Measurements from ENCODE around the gene HPS6.
"Not testable (repeated sequence)": the region's sequence is repeated elsewhere in the genome, so short reads cannot be mapped to it uniquely, and the experiment has no call there.

Gene HPS6

GRCh38 chr10:102064868-102065560 lies at the start of gene HPS6:
Gene HPS6, plus strand, starts transcription at chr10:102065349. Its CDS starts 126 bp downstream, at chr10:102065475.
- peak; percentile 97 for DNase-seq

DNA sequence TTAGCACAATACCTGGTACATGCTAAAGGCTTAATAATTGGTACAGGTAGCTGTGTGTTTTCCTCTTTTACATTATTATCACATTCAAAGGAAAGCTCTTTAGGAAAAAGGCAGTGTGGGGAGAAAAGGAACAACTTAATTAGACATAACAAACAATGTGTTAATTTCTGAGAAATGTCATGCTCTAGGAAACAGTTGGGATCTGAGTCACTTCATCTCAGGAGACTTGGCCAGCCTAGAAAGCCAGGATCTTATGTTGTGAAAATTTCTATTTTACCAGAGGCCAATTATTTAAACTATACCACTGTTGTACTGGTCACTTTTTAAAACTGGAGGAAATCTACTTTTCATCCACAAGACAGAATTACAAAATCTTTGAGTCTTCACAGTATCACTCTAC lies 48.7 kb upstream of the HPS6 start:
- no peak for DNase-seq

DNA sequence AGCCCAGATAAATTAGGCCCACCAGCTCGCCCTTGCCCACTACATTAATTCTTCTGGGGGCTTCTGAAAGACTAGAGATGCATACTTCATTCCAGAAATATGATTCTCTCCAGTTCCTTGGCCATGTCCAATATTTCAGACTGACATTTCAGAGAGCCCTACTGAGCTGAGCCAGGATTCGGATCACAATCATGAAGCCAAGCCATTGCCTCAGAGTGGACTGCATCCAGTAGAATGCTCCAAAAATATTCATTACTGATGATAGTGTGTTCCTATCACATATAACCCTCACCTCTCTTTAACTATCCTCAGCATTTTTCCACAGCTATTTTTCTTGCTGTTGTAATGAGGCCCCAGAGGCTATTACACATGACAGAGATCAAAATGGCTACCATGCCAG lies 47.9 kb upstream of the HPS6 start:
- DNase-seq, result no peak

DNA sequence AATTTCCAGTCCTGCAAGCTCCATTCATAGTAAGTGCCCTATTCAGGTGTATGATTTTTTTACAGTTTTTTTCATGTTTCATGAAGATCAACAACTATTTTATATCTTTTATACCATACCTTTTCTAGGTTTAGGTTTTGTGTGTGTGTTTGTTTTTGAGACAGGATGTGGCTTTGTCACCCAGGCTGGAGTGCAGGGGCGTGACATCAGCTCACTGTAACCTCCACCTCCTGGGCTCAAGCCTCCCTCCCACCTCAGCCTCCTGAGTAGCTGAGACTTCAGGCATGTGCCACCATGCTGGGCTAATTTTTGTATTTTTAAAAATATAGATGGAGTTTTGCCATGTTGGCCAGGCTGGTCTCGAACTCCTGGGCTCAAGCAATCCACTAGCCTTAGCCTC lies 44.2 kb upstream of the HPS6 start:
- DNase-seq, result no peak

GRCh38 chr10:102024799-102025198 lies 40.4 kb upstream of the HPS6 start:
- DNase-seq, result no peak

GRCh38 chr10:102027261-102027660 lies 37.9 kb upstream of the HPS6 start:
- DNase-seq, result no peak

DNA sequence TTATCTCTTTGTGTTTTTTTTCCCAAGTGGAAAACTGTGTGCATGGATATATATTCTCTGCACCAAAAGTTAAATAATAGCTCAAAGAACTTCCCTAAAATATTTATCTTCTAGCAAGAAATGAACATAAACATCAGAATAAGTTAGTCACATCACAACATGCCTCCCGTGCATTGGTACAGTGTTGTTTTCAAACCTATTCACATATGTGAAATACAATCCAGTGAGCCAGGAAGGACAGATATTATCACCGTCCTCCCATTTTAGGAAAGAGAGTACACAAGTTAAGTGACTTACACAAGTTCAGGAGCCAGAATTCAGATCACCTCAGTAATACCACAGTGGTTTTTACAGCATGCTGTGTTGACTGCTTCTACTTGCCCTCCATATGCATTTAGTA lies 31.4 kb upstream of the HPS6 start:
- no peak for DNase-seq

DNA sequence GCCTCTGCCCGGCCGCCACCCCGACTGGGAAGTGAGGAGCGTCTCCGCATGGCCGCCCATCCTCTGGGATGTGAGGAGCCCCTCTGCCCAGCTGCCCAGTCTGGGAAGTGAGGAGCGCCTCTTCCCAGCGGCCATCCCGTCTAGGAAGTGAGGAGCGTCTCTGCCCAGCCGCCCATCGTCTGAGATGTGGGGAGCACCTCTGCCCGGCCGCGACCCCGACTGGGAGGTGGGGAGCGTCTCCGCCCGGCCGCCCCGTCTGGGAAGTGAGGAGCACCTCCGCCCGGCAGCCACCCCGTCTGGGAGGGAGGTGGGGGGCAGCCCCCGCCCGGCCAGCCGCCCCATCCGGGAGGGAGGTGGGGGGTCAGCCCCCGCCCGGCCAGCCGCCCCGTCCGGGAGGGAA lies 29.3 kb upstream of the HPS6 start:
- DNase-seq, result not testable (repeated sequence)

DNA sequence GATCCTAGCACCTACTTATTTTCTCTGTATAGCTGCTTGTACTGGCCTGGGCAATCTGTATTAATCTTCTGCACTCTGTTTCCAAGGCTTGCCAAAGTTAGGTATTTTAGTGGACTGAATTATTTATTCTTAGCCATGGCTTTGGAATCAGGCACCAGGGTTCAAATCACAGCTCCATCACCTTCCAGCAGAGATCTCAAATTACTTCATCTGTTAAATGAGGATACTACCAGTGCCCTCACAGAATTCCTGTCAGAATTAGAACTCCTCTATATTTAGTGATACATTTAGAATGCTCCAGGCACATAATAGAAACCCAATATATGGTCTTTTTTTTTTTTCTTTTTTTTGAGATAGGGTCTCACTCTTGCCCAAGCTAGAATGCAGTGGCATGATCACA lies 26.7 kb upstream of the HPS6 start:
- DNase-seq, result no peak

DNA sequence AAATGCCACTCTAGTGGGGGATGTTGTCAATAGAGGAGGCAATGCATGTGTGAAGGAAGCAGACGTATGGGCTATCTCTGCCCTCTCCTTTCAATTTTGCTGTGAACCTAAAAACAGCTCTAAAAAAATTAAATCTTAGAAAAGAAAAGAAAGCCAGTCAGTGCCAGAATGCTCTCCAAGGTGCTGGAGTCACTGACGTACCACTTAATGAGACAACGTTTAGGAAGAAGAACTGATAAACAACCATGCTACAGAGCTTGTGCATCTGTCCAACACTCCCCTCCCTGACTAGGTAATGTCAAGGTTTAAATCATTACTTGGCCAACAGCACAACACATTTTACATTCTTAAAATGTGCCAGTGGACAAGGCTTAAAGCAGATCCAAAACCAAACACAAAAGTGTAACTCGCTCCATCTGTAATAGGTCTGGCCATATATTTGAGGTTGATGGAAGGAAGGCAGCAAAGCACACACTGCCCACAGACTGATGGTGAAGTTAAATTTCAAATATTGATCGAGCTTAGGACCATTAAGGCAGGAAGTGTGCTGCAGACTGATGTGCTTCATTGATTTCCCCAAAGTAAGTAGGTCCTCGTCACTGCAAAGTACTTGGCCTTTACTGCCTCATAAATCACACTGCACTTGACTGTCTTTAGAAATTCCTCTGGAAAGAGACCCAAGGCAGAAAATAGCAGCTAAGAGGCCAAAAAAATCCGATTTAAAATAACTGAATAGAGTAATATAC lies 24.7 kb upstream of the HPS6 start:
- DNase-seq, result no peak

- no peak for DNase-seq
Observed at GRCh38 chr10:102045292-102045691, 19.9 kb upstream of the HPS6 start.

DNA sequence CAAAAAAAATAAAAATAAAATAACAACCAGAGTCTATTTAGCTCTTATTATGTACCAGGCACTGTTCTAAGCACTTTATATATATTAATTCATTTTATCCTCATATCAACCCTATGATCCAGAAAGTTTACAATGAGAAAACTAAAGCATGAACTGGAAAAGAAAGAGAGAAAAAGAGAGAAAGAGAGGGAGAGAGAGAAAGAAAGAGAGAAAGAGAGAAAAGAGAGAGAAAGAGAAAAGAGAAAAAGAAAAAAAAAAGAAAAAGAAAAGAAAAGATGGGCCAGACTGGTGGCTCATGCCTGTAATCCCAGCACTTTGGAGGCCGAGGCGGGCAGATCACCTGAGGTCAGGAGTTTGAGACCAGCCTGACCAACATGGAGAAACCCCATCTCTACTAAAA lies 19.1 kb upstream of the HPS6 start:
- no peak for DNase-seq

DNA sequence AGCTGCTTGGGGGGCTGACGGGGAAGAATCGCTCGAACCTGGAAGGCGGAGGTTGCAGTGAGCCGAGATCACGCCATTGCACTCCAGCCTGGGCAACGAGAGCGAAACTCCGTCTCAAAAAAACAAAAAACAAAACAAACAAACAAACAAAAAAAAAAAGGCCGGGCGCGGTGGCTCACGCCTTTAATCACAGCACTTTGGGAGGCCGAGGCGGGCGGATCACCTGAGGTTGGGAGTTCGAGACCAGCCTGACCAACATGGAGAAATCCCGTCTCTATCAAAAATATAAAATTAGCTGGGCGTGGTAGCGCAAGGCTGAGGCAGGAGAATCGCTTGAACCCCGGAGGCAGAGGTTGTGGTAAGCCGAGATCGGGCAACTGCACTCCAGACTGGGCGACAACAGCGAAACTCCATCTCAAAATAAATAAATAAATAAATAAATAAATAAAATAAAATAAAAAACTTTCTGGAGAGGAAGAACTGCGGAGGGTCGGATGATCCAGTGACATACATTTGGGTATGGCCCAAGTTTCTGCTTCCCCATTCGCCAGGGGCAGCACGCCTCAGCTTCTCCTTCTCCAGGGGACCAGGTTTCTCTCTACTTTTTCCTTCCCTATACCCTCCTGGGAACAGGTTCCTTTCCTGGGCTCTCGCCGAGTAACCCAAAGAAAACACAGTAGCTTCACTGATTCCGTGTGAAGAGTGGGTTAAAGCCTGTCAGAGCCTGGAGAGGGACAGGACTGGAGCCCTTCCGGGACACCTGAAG lies 10.1 kb upstream of the HPS6 start:
- not testable (repeated sequence) for DNase-seq

DNA sequence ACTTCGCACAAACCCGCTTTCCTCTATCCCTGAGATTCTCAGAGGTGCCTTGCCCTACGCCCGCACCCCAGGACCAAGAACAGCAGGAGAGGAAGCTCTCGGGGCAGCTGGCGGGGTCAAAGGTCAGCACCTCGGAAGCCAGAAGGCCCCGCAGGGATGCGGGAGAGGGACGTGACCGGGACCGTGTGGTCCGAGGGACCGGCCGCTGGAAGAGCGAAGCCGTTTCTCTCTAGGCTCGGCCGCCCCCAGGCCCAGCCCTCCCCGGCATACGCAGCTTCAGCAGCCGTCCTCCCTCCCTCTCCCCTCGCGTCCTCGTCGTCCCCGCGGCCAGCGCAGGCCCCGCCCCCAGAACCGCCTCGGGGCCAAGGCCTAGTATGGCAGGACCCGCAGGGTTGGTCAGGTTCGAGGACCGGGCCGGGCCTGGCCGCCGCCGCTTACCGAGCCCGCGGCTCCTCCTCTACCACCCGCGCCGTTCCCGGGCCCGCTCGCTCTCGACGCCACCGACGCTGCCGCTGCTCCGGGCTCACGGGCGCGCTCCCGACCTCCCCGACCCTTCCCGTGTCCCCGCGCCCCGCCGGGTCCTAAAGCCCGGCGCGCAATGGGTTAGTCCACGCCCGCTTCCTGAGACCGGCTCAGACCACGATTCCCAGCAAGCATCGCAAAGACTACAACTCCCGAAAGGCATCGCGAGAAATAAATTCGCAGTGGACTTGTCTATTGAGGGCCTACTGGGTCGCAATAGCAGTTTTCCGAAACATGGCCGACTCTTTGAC lies 9.3 kb upstream of the HPS6 start, which contains the start of gene ARMH3:
TSS of gene ARMH3 (minus strand) at position 527 of the 773 bp plus-strand sequence. CDS start 16,059 bp downstream, outside the sequence.
- peak; percentile 99 for DNase-seq

DNA sequence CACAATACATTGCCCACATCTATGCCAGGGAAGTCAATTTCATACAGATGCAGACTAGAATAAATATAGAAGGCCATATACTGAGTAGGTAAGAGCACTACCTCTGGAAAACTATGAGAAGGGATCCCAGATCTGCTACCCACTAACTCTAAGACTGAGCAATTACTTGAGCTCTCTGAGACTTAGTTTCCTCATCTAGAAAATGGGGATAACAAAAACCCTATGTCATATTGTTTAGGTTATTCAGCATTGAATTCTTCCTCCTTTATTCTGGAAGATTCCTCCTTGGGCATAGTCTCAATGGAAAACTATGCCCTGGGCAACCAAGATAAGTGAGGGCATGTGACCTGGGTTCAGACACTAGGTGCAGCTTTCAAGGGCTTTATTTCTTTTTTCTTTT lies 5.2 kb upstream of the HPS6 start:
- DNase-seq, result no peak

DNA sequence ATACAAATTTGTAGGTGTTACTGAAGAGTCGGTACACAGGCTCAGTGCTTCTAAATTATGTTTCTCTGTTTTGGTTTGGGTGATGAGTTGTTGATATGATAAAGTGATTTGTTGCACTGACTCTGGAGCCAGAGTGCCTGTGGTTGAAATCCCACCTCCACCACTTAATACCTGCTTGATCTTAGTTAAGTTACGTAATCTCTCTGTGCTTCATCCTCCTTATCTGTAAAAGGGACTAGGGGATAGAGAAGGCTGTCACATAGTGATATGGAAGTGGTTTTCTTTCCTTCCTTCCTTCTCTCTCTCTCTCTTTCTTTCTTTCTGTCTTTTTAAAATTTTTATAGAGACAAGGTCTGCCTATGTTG lies 664 bp upstream of the HPS6 start:
- DNase-seq, result no peak

DNA sequence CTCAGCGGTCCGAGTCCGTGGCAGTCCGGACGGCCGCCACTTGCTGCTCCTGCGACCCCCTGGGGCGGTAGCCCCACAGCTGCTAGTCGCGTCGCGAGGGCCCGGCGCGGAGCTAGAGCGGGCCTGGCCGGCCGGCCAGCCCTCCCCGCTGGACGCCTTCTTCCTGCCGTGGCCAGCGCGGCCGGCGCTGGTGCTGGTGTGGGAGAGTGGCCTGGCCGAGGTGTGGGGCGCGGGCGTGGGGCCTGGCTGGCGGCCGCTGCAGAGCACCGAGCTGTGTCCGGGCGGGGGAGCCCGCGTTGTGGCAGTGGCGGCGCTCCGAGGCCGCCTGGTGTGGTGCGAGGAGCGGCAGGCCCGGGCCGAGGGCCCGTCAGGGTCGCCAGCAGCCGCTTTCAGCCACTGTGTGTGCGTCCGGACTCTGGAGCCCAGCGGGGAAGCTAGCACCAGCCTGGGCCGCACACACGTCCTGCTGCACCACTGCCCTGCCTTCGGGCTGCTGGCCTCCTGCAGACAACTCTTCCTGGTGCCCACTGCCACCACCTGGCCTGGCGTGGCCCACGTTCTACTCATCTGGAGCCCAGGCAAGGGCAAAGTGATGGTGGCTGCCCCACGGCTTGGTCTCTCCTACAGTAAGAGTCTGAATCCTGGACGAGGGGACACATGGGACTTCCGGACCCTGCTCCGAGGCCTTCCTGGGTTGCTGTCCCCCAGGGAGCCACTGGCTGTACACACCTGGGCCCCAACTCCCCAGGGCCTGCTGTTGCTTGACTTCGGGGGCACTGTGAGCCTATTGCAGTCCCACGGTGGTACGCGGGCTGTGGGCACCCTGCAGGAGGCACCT lies 631 bp downstream of the HPS6 start:
- peak; percentile 70 for DNase-seq

GRCh38 chr10:102066399-102067088 lies 1.4 kb downstream of the HPS6 start:
- DNase-seq, result peak; percentile 16

DNA sequence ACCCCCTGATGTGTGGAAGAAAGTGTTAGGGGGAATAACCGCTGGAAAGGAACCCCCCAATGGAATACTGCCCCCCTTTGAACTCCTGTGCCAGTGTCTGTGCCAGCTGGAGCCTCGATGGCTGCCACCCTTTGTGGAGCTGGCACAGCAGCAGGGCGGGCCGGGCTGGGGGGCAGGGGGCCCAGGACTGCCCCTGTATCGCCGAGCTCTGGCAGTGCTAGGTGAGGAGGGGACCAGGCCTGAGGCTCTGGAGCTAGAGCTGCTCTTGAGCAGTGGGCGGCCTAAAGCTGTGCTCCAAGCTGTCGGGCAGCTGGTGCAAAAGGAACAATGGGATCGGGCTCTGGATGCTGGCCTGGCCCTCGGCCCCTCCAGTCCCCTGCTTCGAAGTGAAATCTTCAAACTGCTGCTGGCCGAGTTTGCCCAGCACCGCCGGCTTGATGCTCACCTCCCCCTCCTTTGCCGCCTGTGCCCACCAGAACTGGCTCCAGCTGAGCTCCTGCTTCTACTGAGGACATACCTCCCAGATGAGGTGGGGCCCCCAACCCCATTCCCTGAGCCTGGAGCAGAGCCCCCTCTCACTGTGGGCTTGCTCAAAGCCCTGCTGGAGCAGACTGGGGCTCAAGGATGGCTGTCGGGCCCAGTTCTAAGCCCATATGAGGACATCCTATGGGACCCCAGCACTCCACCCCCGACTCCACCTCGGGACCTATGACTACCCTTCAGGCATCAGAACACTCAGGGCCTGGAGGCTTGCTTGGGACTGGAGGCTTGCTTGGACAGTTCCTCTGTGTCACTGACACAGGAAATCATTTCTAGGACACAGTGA lies 2.2 kb downstream of the HPS6 start:
- no peak for DNase-seq

DNA sequence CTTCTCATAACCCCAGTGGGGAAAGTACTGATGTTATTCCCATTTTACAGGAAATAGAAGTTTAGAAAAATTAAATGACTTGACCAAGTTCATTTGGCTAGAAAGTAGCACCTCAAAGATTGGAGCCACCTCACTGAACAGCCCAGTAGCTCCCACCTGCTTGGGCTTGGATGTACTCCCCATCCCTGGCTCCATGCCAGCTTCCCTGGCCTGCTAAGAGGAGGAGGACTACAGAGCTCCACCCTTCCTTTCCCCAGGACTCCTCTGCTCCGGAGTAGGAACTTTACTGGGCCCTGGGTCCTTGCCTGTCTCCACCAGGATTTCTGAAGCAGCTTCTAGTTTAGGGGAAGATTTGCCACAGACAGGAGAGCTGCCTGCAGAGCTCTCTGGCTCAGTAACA lies 3.1 kb downstream of the HPS6 start:
- DNase-seq, result peak; percentile 50

All from DMS53 (cell line).